Ishikawa (cell line): ENCODE data around the gene FLT3LG.
A peak's percentile ranks its signal among the peaks of the same experiment; 100 is the strongest.

Experiments
- CEBPB ChIP-seq: IDR thresholded peaks from 2 replicates; pipeline ENCODE4 v1.6.1; 2012
- CREB1 ChIP-seq: IDR thresholded peaks from 2 replicates; pipeline ENCODE4 v1.6.1; 2012; ENCODE audit warnings: low read depth
- EGR1 ChIP-seq: IDR thresholded peaks from 2 replicates; pipeline ENCODE4 v1.6.1; 2012
- EP300 ChIP-seq: IDR thresholded peaks from 2 replicates; pipeline ENCODE4 v1.6.1; 2012; ENCODE audit warnings: borderline replicate concordance
- FOXM1 ChIP-seq: IDR thresholded peaks from 2 replicates; pipeline ENCODE4 v1.6.1; 2012; ENCODE audit warnings: low read depth, borderline replicate concordance
- MAX ChIP-seq: IDR thresholded peaks from 2 replicates; pipeline ENCODE4 v1.6.1; 2012
- NFIC ChIP-seq: IDR thresholded peaks from 2 replicates; pipeline ENCODE4 v1.6.1; 2012
- RAD21 ChIP-seq: IDR thresholded peaks from 2 replicates; pipeline ENCODE4 v1.6.1; 2012; ENCODE audit warnings: low read depth
- REST ChIP-seq: IDR thresholded peaks from 2 replicates; pipeline ENCODE4 v1.6.1; 2012; ENCODE audit warnings: low read depth, mild to moderate bottlenecking
- TAF1 ChIP-seq: IDR thresholded peaks from 2 replicates; pipeline ENCODE4 v1.6.1; 2012; ENCODE audit warnings: low read depth, mild to moderate bottlenecking
- TCF12 ChIP-seq: IDR thresholded peaks from 2 replicates; pipeline ENCODE4 v1.6.1; 2012; ENCODE audit warnings: low read depth
- TEAD4 ChIP-seq: IDR thresholded peaks from 2 replicates; pipeline ENCODE4 v1.6.1; 2012
- YY1 ChIP-seq: IDR thresholded peaks from 2 replicates; pipeline ENCODE4 v1.6.1; 2012; ENCODE audit warnings: low read depth
- ZBTB7A ChIP-seq: IDR thresholded peaks from 2 replicates; pipeline ENCODE4 v1.6.1; 2012; ENCODE audit warnings: low read depth
- TF ChIP-seq, protein P1 (sequence below): IDR thresholded peaks from 2 replicates; pipeline ENCODE4 v1.6.1; 2012

FLT3LG gene

GRCh38 chr19:49439836-49440235, 34.2 kb upstream of the FLT3LG start:
- TF ChIP-seq FOXM1, result no peak
- no peak for TF ChIP-seq MAX
- no peak for TF ChIP-seq EGR1
- no peak for TF ChIP-seq TEAD4
- no peak for TF ChIP-seq RAD21

- TF ChIP-seq MAX (no peak), YY1 (no peak)
These were observed 33.4 kb upstream of the FLT3LG start for GRCh38 chr19:49440439-49441209.

DNA sequence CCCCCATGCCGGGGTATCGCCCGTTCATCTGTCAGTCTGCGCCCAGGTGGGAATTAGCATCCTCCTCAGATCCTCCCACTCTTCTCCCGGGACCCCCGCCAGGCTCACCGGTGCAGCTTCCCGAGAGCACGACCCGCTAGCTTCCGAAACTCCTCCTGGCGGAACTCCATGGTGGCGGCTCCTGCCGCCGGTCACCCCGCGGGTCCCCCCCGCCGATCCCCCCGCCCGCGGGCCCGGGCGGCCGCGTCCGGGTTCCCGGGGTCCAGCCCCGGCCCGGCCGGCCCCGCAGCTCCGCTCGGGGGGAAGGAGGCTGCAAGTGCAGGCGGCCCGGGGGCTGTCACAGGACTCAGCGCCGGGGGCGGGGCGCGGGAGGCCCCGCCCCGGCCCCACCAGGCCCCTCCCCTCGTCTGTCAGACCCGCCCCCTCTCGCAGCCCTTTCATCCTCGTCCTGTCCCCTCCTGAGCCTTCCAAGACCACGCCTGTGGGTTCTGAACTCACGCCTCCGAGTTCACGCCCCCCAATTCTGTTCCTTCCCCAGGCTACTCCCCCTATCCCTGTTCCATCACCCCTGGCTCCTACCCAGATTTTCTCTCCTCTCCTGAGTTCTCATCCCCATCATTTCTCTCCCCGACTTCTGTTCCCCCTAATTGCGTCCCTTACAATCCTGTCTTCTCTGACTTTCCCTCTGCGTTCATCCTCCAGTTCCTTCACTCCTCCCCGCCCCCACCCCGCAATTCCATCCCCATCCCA, 32.6 kb upstream of the FLT3LG start, which contains the start of gene SLC17A7:
Gene SLC17A7, minus strand, starts transcription at position 318 of the 750 bp plus-strand sequence. Its CDS starts 148 bp downstream, at position 170.
- TF ChIP-seq ZBTB7A (no peak), NFIC (no peak), TEAD4 (no peak), CEBPB (no peak), TCF12 (no peak)

GRCh38 chr19:49441960-49442350, 32.1 kb upstream of the FLT3LG start:
- TF ChIP-seq REST (no peak), TAF1 (no peak), CREB1 (no peak), EGR1 (no peak), TEAD4 (no peak), YY1 (no peak), CEBPB (no peak), NFIC (no peak)
- TF ChIP-seq, protein P1, sequence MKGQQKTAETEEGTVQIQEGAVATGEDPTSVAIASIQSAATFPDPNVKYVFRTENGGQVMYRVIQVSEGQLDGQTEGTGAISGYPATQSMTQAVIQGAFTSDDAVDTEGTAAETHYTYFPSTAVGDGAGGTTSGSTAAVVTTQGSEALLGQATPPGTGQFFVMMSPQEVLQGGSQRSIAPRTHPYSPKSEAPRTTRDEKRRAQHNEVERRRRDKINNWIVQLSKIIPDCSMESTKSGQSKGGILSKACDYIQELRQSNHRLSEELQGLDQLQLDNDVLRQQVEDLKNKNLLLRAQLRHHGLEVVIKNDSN, result no peak

DNA sequence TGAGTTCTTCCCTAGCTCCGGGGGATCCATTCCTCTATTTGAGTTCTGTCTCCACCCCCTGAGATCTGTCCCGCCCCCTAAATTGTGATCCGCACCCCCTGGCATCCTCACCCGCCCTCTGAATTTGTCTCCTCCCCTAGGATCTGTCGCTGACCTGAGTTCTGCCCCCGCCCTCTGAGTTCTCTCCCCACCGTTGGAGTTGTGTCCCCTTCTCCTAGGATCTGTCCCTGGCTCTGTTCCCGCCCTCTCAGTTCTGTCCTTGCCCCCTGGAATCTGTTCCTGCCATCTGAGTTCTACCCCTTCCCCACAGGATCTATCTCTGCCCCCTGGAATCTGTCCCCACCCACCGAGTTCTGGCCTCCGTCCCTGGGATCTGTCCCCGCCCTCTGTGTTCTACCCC, 31.7 kb upstream of the FLT3LG start:
- TF ChIP-seq NFIC, result no peak
- TF ChIP-seq TEAD4, result no peak
- TF ChIP-seq EP300, result no peak
- TF ChIP-seq YY1, result no peak
- no peak for TF ChIP-seq CREB1
- TF ChIP-seq MAX, result no peak
- no peak for TF ChIP-seq FOXM1
- TF ChIP-seq TCF12, result no peak
- no peak for TF ChIP-seq TAF1
- TF ChIP-seq REST, result no peak
- TF ChIP-seq, protein P1, result no peak
- no peak for TF ChIP-seq ZBTB7A

- TF ChIP-seq TEAD4 (peak; percentile 73), TAF1 (no peak), EGR1 (peak; percentile 63; the same call in 1 of the 2 replicates), FOXM1 (no peak), CREB1 (no peak), MAX (no peak), EP300 (no peak), REST (no peak), ZBTB7A (no peak; the same call in 1 of the 2 replicates), YY1 (no peak), NFIC (no peak), TCF12 (no peak), RAD21 (no peak), CEBPB (no peak)
- TF ChIP-seq, protein P1, result no peak
These were observed 31.1 kb upstream of the FLT3LG start for GRCh38 chr19:49442771-49443365.
